Omental fat pad (tissue), 4 donors: ENCODE results near the gene LYPD5. TPM values are rescaled to one million over a fixed set of nuclear protein-coding genes. Genes with fewer than 3 reads are reported as not detected.
A peak's percentile ranks its signal among the peaks of the same experiment; 100 is the strongest.
"Not testable (repeated sequence)": the region's sequence is repeated elsewhere in the genome, so short reads cannot be mapped to it uniquely, and the experiment has no call there.

Experiments used
- ATAC-seq: fragments of 150-250 bp; one replicate; pipeline ENCODE4 v1.9.1; 2016; ENCODE audit warnings: mild to moderate bottlenecking, moderate library complexity; ENCODE audit not compliant: low FRiP score
- DNase-seq: peaks from one replicate; pipeline ENCODE4 v3.0.0-alpha.2; 2019; ENCODE audit warnings: low spot score
- CTCF ChIP-seq, 3 donors: fragments of 450-650 bp; IDR thresholded peaks; one replicate each; pipeline ENCODE4 v1.5.1; 2016 to 2017; ENCODE audit warnings: antibody characterized with exemption in 3 of 3, mild to moderate bottlenecking in 3 of 3, moderate library complexity in 2 of 3
- total RNA-seq, 4 donors: library from RNA; depleted of rRNA; stranded (reverse); fragments of >200 nt; gene quantifications; one replicate each; pipeline ENCODE4 v1.1.0, GENCODE V29; 2016

LYPD5 gene
- total RNA-seq, 4 donors from 2014 or later, result 0.95 to 15.0 (median 2.4) TPM

GRCh38 chr19:43778651-43779050 lies 23.6 kb downstream of the LYPD5 start:
- ATAC-seq, result no peak
- TF ChIP-seq CTCF (IDR thresholded peaks at IDR 0.05), result no peak
- DNase-seq, result no peak

- no peak for DNase-seq
- no peak for ATAC-seq
- no peak for TF ChIP-seq CTCF (IDR thresholded peaks at IDR 0.05)
Measured at GRCh38 chr19:43777163-43777695, 25.0 kb downstream of the LYPD5 start.

DNA sequence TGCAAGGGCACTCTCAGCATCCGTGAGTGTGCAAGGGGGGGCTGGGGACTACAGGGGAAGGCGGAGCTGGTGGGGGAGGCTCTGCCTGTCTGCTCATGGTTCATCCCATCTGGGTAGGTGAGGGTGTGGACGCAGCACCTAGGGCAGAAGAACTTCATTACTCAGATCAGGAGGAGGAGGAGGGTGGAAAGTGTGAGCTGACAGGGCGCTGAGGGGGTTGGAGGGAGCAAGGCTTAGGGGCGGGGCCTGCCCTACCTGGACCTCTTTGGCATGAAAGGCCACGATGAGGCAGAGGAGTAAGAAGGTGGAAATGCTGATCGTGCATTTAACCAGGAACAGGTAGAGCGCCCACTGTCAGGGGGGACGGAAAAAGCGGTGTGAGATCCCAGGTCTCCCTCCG lies 26.0 kb downstream of the LYPD5 start:
- TF ChIP-seq CTCF (IDR thresholded peaks at IDR 0.05), result no peak
- DNase-seq, result no peak
- no peak for ATAC-seq

- DNase-seq (no peak), ATAC-seq (no peak)
Measured at GRCh38 chr19:43775299-43775890, 26.9 kb downstream of the LYPD5 start.

GRCh38 chr19:43774940-43775258 lies 27.3 kb downstream of the LYPD5 start:
- ATAC-seq, result peak; percentile 14

More at GRCh38 chr19:43775299-43775890, 26.9 kb downstream of the LYPD5 start:
- TF ChIP-seq CTCF (IDR thresholded peaks at IDR 0.05), result no peak

DNA sequence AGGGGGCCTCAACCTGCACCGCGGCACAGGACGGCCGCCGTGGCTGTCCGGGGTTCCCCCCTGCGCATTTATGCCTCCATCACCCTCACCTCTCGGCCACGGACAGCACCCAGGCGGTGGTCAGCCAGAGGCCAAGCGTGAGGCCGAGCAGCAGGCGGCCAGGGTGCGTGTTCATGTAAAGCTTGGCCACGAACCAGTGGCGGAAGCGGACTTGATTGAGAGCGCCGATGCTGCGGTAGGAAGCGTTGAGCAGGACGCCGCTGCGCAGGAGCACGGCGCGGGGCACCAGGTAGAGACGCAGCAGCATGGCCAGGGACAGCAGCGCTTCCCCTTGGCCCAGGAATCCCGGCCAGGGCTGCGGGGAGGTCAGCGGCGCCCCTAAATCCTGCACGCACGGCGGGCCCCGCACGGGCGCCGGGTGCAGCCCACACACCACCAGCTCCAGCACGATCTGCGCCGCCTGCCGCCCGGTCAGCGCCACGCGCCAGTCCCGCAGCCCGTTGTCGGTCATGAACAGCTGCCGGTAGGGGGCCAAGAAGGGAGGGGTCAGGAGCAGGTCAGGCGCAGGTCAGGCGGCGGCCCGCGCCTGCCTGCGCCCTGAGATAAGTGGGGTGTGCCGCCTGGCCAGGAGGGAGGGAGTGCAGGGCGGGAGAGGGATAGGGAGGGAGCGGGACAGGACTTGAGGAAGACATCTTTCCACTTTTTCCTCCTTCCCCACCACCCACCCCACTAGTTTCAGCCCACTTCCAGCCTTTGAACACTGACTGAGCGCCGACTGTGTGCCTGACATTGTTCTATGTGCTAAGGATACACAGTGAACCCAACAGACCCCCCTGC lies 27.9 kb downstream of the LYPD5 start:
- TF ChIP-seq CTCF (IDR thresholded peaks at IDR 0.05), result peak in 2 of 3 donors; percentile 9 to 82
- DNase-seq, result no peak
- peak; percentile 77 for ATAC-seq

More at GRCh38 chr19:43774940-43775258, 27.3 kb downstream of the LYPD5 start:
- not testable (repeated sequence) for DNase-seq

DNA sequence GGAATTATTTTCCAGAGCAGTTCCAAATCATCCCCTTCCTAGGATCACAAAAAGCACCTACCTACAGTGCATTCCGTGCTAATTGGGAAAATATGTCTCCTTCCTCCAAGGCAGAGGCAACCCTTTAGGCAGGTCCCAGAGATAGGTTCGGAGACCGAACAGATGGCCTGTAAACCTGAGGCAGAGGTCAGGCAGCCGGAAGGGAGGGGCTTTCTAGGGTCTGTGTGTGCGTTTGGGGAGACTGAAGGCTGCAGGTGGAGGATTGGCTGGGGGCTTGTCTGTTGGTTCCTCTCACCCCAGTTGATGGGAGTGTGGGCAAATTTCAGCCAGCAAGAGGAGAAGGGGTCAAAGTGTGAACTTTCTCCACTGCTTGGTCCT lies 28.5 kb downstream of the LYPD5 start:
- DNase-seq (no peak), ATAC-seq (no peak)
- TF ChIP-seq CTCF (IDR thresholded peaks at IDR 0.05), result no peak
